Measurements from ENCODE around the gene PLPP1.

Gene PLPP1

DNA sequence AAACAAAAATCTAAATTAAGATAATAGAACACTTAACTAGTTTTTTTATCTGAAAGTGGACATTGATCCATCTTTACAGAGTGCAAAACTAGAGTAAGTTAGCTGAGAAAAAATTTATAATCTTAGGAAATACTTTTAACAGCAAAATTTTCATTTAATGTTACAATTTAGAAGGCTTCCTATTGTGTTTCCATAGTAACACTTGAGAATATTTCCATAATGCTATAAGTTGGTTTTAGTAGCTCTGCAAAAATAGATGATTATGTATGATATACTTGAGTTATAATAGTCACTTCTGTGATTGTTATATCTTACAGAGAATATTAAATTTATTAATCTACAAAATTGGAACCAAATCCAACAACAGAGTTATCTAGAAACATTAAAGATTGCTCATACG lies 148.4 kb downstream of the PLPP1 start:
- Histone ChIP-seq H3K4me2 (ENCODE audit: low read depth, low read length) (no peak overlapping the region), H3F3A (ENCODE audit: insufficient read depth, low read length) (no peaks in the 10 kb centered on the region), H3K4me3 (ENCODE audit: low read length) (no peak overlapping the region), H3K36me3 (replicated peaks; ENCODE audit: insufficient read depth, low read length) (peaks cover 8% of the 10 kb centered on the region; the same call in 1 of the 2 replicates), H3K27ac (ENCODE audit: low read length) (no peak overlapping the region), H2AFZ (ENCODE audit: low read length) (no peak overlapping the region), H3K9me2 (replicated peaks; ENCODE audit: insufficient read depth, low read length) (no peaks in the 10 kb centered on the region), H3K9me3 (replicated peaks; ENCODE audit: insufficient read depth, low read length) (no peaks in the 10 kb centered on the region), H4K20me1 (ENCODE audit: insufficient read depth, low read length) (no peaks in the 10 kb centered on the region), H3K4me1 (ENCODE audit: low read length) (0 out of 2 replicates have a peak, but pooled peaks cover 6% of the 10 kb centered on the region), H3K27me3 (replicated peaks; ENCODE audit: insufficient read depth, low read length) (no peaks in the 10 kb centered on the region), H3K9ac (ENCODE audit: low read length) (no peak overlapping the region), H3K79me2 (ENCODE audit: low read length) (peaks cover 15% of the 10 kb centered on the region; the same call in 1 of the 2 replicates)
- DNase-seq, result no peak
- TF ChIP-seq EZH2 (optimal IDR thresholded peaks at IDR 0.05; ENCODE audit: low read depth, low read length), result no peak
- TF ChIP-seq, protein P1, sequence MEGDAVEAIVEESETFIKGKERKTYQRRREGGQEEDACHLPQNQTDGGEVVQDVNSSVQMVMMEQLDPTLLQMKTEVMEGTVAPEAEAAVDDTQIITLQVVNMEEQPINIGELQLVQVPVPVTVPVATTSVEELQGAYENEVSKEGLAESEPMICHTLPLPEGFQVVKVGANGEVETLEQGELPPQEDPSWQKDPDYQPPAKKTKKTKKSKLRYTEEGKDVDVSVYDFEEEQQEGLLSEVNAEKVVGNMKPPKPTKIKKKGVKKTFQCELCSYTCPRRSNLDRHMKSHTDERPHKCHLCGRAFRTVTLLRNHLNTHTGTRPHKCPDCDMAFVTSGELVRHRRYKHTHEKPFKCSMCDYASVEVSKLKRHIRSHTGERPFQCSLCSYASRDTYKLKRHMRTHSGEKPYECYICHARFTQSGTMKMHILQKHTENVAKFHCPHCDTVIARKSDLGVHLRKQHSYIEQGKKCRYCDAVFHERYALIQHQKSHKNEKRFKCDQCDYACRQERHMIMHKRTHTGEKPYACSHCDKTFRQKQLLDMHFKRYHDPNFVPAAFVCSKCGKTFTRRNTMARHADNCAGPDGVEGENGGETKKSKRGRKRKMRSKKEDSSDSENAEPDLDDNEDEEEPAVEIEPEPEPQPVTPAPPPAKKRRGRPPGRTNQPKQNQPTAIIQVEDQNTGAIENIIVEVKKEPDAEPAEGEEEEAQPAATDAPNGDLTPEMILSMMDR (IDR thresholded peaks at IDR 0.05; ENCODE audit: low read length), result no peak
- TF ChIP-seq EZH2phosphoT487 (IDR thresholded peaks at IDR 0.05; ENCODE audit: low read length), result no peak

DNA sequence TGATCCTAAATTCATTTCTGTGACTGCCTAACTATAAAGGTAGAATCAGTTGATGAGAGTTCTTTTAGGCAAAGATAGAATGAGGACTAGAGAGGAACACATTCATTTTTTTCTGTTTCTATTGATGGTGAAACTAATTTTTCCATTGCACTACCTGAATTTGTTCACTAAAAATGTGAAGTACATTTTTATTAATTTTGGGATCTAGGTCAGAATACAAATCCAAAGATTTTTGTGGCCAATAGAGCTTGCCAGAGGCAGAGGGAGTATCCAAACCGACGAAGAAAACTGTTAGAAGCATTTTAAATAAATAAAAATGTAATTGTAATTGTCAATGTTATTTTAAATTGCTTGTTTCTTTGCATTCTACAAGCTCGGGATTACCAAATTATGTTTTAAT lies 148.9 kb downstream of the PLPP1 start:
- H3K9ac ChIP-seq (ENCODE audit: low read length), result no peak overlapping the region
- H2AFZ ChIP-seq (ENCODE audit: low read length), result no peak overlapping the region
- no peaks in the 10 kb centered on the region for H3K9me3 ChIP-seq (replicated peaks; ENCODE audit: insufficient read depth, low read length)
- 0 out of 2 replicates have a peak, but pooled peaks cover 6% of the 10 kb centered on the region for H3K4me1 ChIP-seq (ENCODE audit: low read length)
- peaks cover 15% of the 10 kb centered on the region; the same call in 1 of the 2 replicates for H3K79me2 ChIP-seq (ENCODE audit: low read length)
- no peak for DNase-seq
- peaks cover 5% of the 10 kb centered on the region; the same call in 1 of the 2 replicates for H3K36me3 ChIP-seq (replicated peaks; ENCODE audit: insufficient read depth, low read length)
- TF ChIP-seq EZH2phosphoT487 (IDR thresholded peaks at IDR 0.05; ENCODE audit: low read length), result no peak
- no peaks in the 10 kb centered on the region for H3F3A ChIP-seq (ENCODE audit: insufficient read depth, low read length)
- no peak overlapping the region for H3K4me3 ChIP-seq (ENCODE audit: low read length)
- no peaks in the 10 kb centered on the region for H4K20me1 ChIP-seq (ENCODE audit: insufficient read depth, low read length)
- H3K4me2 ChIP-seq (ENCODE audit: low read depth, low read length), result no peak overlapping the region
- H3K27me3 ChIP-seq (replicated peaks; ENCODE audit: insufficient read depth, low read length), result no peaks in the 10 kb centered on the region
- no peaks in the 10 kb centered on the region for H3K9me2 ChIP-seq (replicated peaks; ENCODE audit: insufficient read depth, low read length)
- H3K27ac ChIP-seq (ENCODE audit: low read length), result no peak overlapping the region

DNA sequence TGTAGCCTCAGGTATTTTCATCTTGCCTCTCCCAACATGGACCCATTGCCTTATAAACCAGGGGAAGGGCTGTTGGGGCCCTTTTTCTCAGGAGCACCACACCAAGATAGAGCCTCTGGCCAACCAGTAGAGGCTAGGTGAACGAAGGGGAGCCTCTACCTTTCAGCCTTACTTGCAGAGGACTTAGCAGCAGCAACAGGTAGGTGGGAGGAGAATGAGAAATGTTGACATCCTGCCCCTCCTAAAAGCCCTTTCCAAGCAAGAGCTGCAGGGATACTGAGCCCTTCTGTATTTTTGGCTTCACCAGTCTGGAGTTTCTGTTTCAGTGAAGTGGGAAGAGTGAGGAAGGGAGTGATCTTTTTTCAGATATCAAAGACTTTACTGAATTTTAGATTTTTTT lies 149.5 kb downstream of the PLPP1 start:
- Histone ChIP-seq H3K9ac (ENCODE audit: low read length) (no peak overlapping the region), H3K27me3 (replicated peaks; ENCODE audit: insufficient read depth, low read length) (no peaks in the 10 kb centered on the region), H3K9me2 (replicated peaks; ENCODE audit: insufficient read depth, low read length) (no peaks in the 10 kb centered on the region), H4K20me1 (ENCODE audit: insufficient read depth, low read length) (no peaks in the 10 kb centered on the region), H3K79me2 (ENCODE audit: low read length) (peaks cover 15% of the 10 kb centered on the region; the same call in 1 of the 2 replicates), H3K4me2 (ENCODE audit: low read depth, low read length) (no peak overlapping the region), H3K4me1 (ENCODE audit: low read length) (0 out of 2 replicates have a peak, but pooled peaks cover 6% of the 10 kb centered on the region), H3K36me3 (replicated peaks; ENCODE audit: insufficient read depth, low read length) (peaks cover 3% of the 10 kb centered on the region; the same call in 1 of the 2 replicates), H3F3A (ENCODE audit: insufficient read depth, low read length) (no peaks in the 10 kb centered on the region), H3K4me3 (ENCODE audit: low read length) (no peak overlapping the region), H3K27ac (ENCODE audit: low read length) (no peak overlapping the region), H3K9me3 (replicated peaks; ENCODE audit: insufficient read depth, low read length) (no peaks in the 10 kb centered on the region), H2AFZ (ENCODE audit: low read length) (no peak overlapping the region)
- DNase-seq, result no peak
- TF ChIP-seq, protein P1 (IDR thresholded peaks at IDR 0.05; ENCODE audit: low read length), result no peak
- TF ChIP-seq EZH2phosphoT487 (IDR thresholded peaks at IDR 0.05; ENCODE audit: low read length) (no peak), EZH2 (optimal IDR thresholded peaks at IDR 0.05; ENCODE audit: low read depth, low read length) (no peak)

DNA sequence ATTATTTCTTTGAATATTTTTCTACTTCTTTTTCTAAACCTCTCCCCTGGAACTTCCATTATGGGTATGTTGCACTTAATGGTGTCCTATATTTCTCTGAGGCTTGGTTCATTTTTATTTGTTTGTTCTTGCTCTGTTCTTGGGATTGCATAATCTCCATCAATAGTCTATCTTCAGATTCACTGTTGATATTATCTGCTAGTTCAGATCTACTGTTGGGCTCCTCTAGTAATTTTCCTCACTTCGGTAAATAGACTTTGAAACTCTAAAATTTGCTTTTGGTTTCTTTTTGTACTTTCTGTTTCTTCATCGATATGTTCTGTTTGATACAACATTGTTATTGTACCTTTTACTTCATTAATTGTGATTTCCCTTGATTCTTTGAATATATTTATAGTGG lies 150.7 kb downstream of the PLPP1 start:
- no peak overlapping the region for H2AFZ ChIP-seq (ENCODE audit: low read length)
- no peaks in the 10 kb centered on the region for H3K27me3 ChIP-seq (replicated peaks; ENCODE audit: insufficient read depth, low read length)
- H3F3A ChIP-seq (ENCODE audit: insufficient read depth, low read length), result no peaks in the 10 kb centered on the region
- H3K9me3 ChIP-seq (replicated peaks; ENCODE audit: insufficient read depth, low read length), result no peaks in the 10 kb centered on the region
- H3K4me3 ChIP-seq (ENCODE audit: low read length), result no peak overlapping the region
- peaks cover 15% of the 10 kb centered on the region; the same call in 1 of the 2 replicates for H3K79me2 ChIP-seq (ENCODE audit: low read length)
- H3K4me2 ChIP-seq (ENCODE audit: low read depth, low read length), result no peak overlapping the region
- H3K27ac ChIP-seq (ENCODE audit: low read length), result no peak overlapping the region
- no peaks in the 10 kb centered on the region for H3K9me2 ChIP-seq (replicated peaks; ENCODE audit: insufficient read depth, low read length)
- no peak overlapping the region for H3K9ac ChIP-seq (ENCODE audit: low read length)
- TF ChIP-seq EZH2 (optimal IDR thresholded peaks at IDR 0.05; ENCODE audit: low read depth, low read length), result no peak
- no peak for TF ChIP-seq EZH2phosphoT487 (IDR thresholded peaks at IDR 0.05; ENCODE audit: low read length)
- TF ChIP-seq, protein P1 (IDR thresholded peaks at IDR 0.05; ENCODE audit: low read length), result no peak
- DNase-seq, result no peak
- peaks cover 3% of the 10 kb centered on the region; the same call in 1 of the 2 replicates for H3K36me3 ChIP-seq (replicated peaks; ENCODE audit: insufficient read depth, low read length)
- H3K4me1 ChIP-seq (ENCODE audit: low read length), result 0 out of 2 replicates have a peak, but pooled peaks cover 6% of the 10 kb centered on the region
- H4K20me1 ChIP-seq (ENCODE audit: insufficient read depth, low read length), result no peaks in the 10 kb centered on the region
